HT1080 (cell line): ENCODE data around the gene PLBD2. TPM values are rescaled to one million over a fixed set of nuclear protein-coding genes. Genes with fewer than 3 reads are reported as not detected.

Source experiments
- DNase-seq: peaks from one replicate; pipeline ENCODE4 v3.0.0-alpha.2; 2015; ENCODE audit warnings: low read depth
- polyA plus RNA-seq, 2 experiments: library from polyadenylated mRNA; depleted of rRNA; stranded (reverse); fragments of >200 nt; gene quantifications; 2 replicates each; pipeline ENCODE4 v1.2.3, GENCODE V29; 2015
- total RNA-seq: library from RNA; depleted of rRNA; stranded (reverse); fragments of >200 nt; shearing (Covaris generic); gene quantifications from 2 replicates; pipeline ENCODE4 v1.2.3, GENCODE V29; 2014; rRNA removed

PLBD2 gene
- total RNA-seq: 9.6 and 11.7 TPM in 2 replicates
- polyA plus RNA-seq (2015; cell fraction: cytosol; rRNA removed): 30.8 and 35.5 TPM in 2 replicates
- 40.0 and 53.0 TPM in 2 replicates for polyA plus RNA-seq (2015; cell fraction: nucleus; rRNA removed)

GRCh38 chr12:113358381-113359132 is at the start of gene PLBD2:
Gene PLBD2 (plus strand): TSS chr12:113358587. CDS start chr12:113358601, 14 bp downstream.
- peak; percentile 89 for DNase-seq

GRCh38 chr12:113310489-113310888 is 47.9 kb upstream of the PLBD2 start:
- DNase-seq: peak; percentile 27

GRCh38 chr12:113314121-113314529 is 44.3 kb upstream of the PLBD2 start:
- DNase-seq: no peak

GRCh38 chr12:113315358-113315757 is 43.0 kb upstream of the PLBD2 start:
- DNase-seq: no peak

- no peak for DNase-seq
These were observed 42.2 kb upstream of the PLBD2 start for GRCh38 chr12:113316155-113316554.

- no peak for DNase-seq
These were observed 41.3 kb upstream of the PLBD2 start for GRCh38 chr12:113317122-113317521.

GRCh38 chr12:113318046-113318656 is 40.2 kb upstream of the PLBD2 start:
- DNase-seq: no peak

GRCh38 chr12:113318900-113319628 is 39.3 kb upstream of the PLBD2 start:
- no peak for DNase-seq

- DNase-seq: no peak
These were observed 38.0 kb upstream of the PLBD2 start for GRCh38 chr12:113320401-113320800.

- DNase-seq: peak; percentile 77
These were observed 36.0 kb upstream of the PLBD2 start for GRCh38 chr12:113322343-113322742.

GRCh38 chr12:113325916-113326315 is 32.5 kb upstream of the PLBD2 start:
- no peak for DNase-seq

GRCh38 chr12:113326775-113327395 is 31.5 kb upstream of the PLBD2 start:
- no peak for DNase-seq

- no peak for DNase-seq
These were observed 30.0 kb upstream of the PLBD2 start for GRCh38 chr12:113328368-113328889.

- peak; percentile 80 for DNase-seq
These were observed 29.2 kb upstream of the PLBD2 start for GRCh38 chr12:113329022-113329790.

- no peak for DNase-seq
These were observed 28.5 kb upstream of the PLBD2 start for GRCh38 chr12:113329791-113330417.

- no peak for DNase-seq
These were observed 27.9 kb upstream of the PLBD2 start for GRCh38 chr12:113330505-113330904.

- no peak for DNase-seq
These were observed 25.5 kb upstream of the PLBD2 start for GRCh38 chr12:113332688-113333417.

- DNase-seq: no peak
These were observed 25.0 kb upstream of the PLBD2 start for GRCh38 chr12:113333418-113333750.
